Mucosa of descending colon (tissue), 3 donors: Measurements from ENCODE around the gene VPS26B. TPM values are rescaled to one million over a fixed set of nuclear protein-coding genes. Genes with fewer than 3 reads are reported as not detected.

ENCODE experiments used
- ATAC-seq: fragments of 200-7000 bp; cut with Tn5 transposase; one replicate; pipeline ENCODE4 v1.9.1; 2020; ENCODE audit warnings: mild to moderate bottlenecking, moderate library complexity
- DNase-seq, 3 donors: peaks; one replicate each; pipeline ENCODE4 v3.0.0-alpha.2; 2020
- H3K36me3 ChIP-seq: fragments of 200-600 bp; one replicate; pipeline ENCODE4 v1.8.0; 2021; ENCODE audit warnings: low read depth, mild to moderate bottlenecking
- H3K4me1 ChIP-seq: fragments of 200-600 bp; one replicate; pipeline ENCODE4 v1.8.0; 2021; ENCODE audit warnings: low read depth, mild to moderate bottlenecking
- H3K4me3 ChIP-seq: fragments of 200-600 bp; one replicate; pipeline ENCODE4 v1.8.0; 2021; ENCODE audit warnings: mild to moderate bottlenecking
- H3K9me3 ChIP-seq: fragments of 200-600 bp; one replicate; pipeline ENCODE4 v1.8.0; 2021; ENCODE audit warnings: mild to moderate bottlenecking
- CTCF ChIP-seq: fragments of 200-600 bp; IDR thresholded peaks from one replicate; pipeline ENCODE4 v1.8.0; 2022; ENCODE audit warnings: antibody characterized with exemption, mild to moderate bottlenecking
- intact Hi-C, 2 donors: fragments of 100-400 bp; cut with DNase I in 1 of 2; cut with micrococcal nuclease in 1 of 2; formaldehyde crosslinking; loops; one replicate each; pipeline versions ENCODE4 v1.11.0 to v1.11.1; 2022; cut with DNase I, micrococcal nuclease
- total RNA-seq, 3 donors: library from RNA; stranded (reverse); fragmentation: NEBNext Ultra II Directional in 2 of 3; extraction: Animal tissue kit (Norgen Biotek cat#: 25700) in 2 of 3; gene quantifications; one replicate each; pipeline versions ENCODE4 v1.2.1 to v1.2.4, GENCODE V29; 2021 to 2023
- donor health status: DM: no; HTN: no; CAD: no; lungs with moderate emphysema.
- donor health status: DM: no; HTN: no; CAD: no.
- donor health status: DM: no; HTN: yes; CAD: no.

Gene VPS26B
- total RNA-seq, 3 donors from 2014 or later = 38.6 to 50.8 (median 47.5) TPM

GRCh38 chr11:134233729-134234179, 9.3 kb downstream of the VPS26B start:
- no peak for ATAC-seq
- DNase-seq = no peak
- TF ChIP-seq CTCF = no peak

DNA sequence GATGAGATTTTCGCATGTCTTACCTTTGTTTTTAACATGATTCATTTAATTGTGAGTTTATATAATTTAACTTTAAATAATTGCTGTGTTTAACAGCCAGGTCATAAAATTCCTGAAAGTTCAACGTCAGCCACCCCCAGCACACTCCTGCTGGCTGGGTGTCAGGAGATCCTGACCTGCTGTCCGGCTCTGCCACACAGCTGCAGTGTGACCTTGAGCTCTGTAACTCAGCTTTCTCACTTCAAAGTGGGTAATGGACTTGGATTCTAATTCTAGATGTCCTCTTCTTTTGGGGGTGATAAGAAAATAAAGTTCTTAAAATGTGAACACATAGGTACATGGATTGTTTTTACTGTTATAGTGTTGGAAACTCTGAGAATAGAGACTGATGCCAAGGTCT, 10.9 kb downstream of the VPS26B start:
- Histone ChIP-seq H3K4me3 (no peak overlapping the region), H3K4me1 (peaks cover 3% of the 10 kb centered on the region), H3K36me3 (no peaks in the 10 kb centered on the region), H3K9me3 (no peaks in the 10 kb centered on the region)
- DNase-seq (no peak), ATAC-seq (no peak)
- TF ChIP-seq CTCF = no peak
- intact Hi-C loops = no loop called here

More at GRCh38 chr11:134233729-134234179, 9.3 kb downstream of the VPS26B start:
- H3K4me3 ChIP-seq = no peak overlapping the region
- intact Hi-C loops = no loop called here
- no peaks in the 10 kb centered on the region for H3K9me3 ChIP-seq
- peaks cover 3% of the 10 kb centered on the region for H3K4me1 ChIP-seq
- H3K36me3 ChIP-seq = no peaks in the 10 kb centered on the region

- H3K4me1 ChIP-seq = peaks cover 3% of the 10 kb centered on the region
Observed at GRCh38 chr11:134236834-134237556, 12.5 kb downstream of the VPS26B start.

GRCh38 chr11:134237557-134237922, 13.1 kb downstream of the VPS26B start:
- TF ChIP-seq CTCF = no peak
- DNase-seq (no peak), ATAC-seq (no peak)
- Histone ChIP-seq H3K4me3 (no peak overlapping the region), H3K36me3 (no peaks in the 10 kb centered on the region), H3K9me3 (no peaks in the 10 kb centered on the region), H3K4me1 (no peaks in the 10 kb centered on the region)
- intact Hi-C loops = no loop called here

More at GRCh38 chr11:134236834-134237556, 12.5 kb downstream of the VPS26B start:
- DNase-seq (no peak), ATAC-seq (no peak)
- intact Hi-C loops = no loop called here
- Histone ChIP-seq H3K9me3 (no peaks in the 10 kb centered on the region), H3K4me3 (no peak overlapping the region), H3K36me3 (no peaks in the 10 kb centered on the region)
- no peak for TF ChIP-seq CTCF

- H3K36me3 ChIP-seq = peaks cover 6% of the 10 kb centered on the region
- DNase-seq (no peak), ATAC-seq (no peak)
- no peak overlapping the region for H3K4me3 ChIP-seq
- no peaks in the 10 kb centered on the region for H3K9me3 ChIP-seq
- no peak for TF ChIP-seq CTCF
- intact Hi-C loops = no loop called here
- no peaks in the 10 kb centered on the region for H3K4me1 ChIP-seq
Observed at GRCh38 chr11:134238956-134239355, 14.5 kb downstream of the VPS26B start.
